Breast epithelium (tissue), 4 donors: ENCODE results near the gene PLCXD1. TPM values are rescaled to one million over a fixed set of nuclear protein-coding genes. Genes with fewer than 3 reads are reported as not detected.

Experiments used
- DNase-seq, 2 donors: peaks; one replicate each; pipeline ENCODE4 v3.0.0-alpha.2; 2019; ENCODE audit warnings: low spot score in 2 of 2
- H3K27ac ChIP-seq, 2 donors: fragments of 200-600 bp; sonication (generic) in 1 of 2; one replicate each; pipeline ENCODE4 v1.5.1; 2016 to 2019; ENCODE audit warnings: mild to moderate bottlenecking in 1 of 2
- H3K27me3 ChIP-seq, 2 donors: fragments of 200-600 bp; sonication (generic) in 1 of 2; one replicate each; pipeline versions ENCODE4 v1.5.1 to v1.6.0; 2017 to 2019; ENCODE audit warnings: control low read depth in 1 of 2, mild to moderate bottlenecking in 1 of 2
- H3K36me3 ChIP-seq: fragments of 200-600 bp; one replicate; pipeline ENCODE4 v1.5.1; 2019
- H3K4me1 ChIP-seq, 2 donors: fragments of 200-600 bp; sonication (generic); one replicate each; pipeline ENCODE4 v1.5.1; 2016 to 2019; ENCODE audit warnings: control low read depth in 1 of 2
- H3K4me3 ChIP-seq, 3 donors: fragments of 200-600 bp; sonication (generic); 1 replicate in 2 of 3; 2 replicates in 1 of 3; pipeline ENCODE4 v1.5.1; 2016 to 2019; ENCODE audit warnings: mild to moderate bottlenecking in 3 of 3, moderate library complexity in 2 of 3
- H3K9me3 ChIP-seq, 2 donors: fragments of 200-600 bp; sonication (generic) in 1 of 2; one replicate each; pipeline ENCODE4 v1.5.1; 2016 to 2019; ENCODE audit warnings: control low read depth in 1 of 2
- CTCF ChIP-seq, 3 donors: fragments of 450-650 bp; IDR thresholded peaks; one replicate each; pipeline ENCODE4 v1.5.1; 2016 to 2017; ENCODE audit warnings: antibody characterized with exemption in 3 of 3, mild to moderate bottlenecking in 3 of 3, moderate library complexity in 3 of 3
- POLR2A ChIP-seq: fragments of 450-650 bp; IDR thresholded peaks from one replicate; pipeline ENCODE4 v1.6.1; 2016; ENCODE audit warnings: antibody characterized with exemption, mild to moderate bottlenecking, moderate library complexity
- POLR2AphosphoS5 ChIP-seq, 3 donors: sonication (generic); formaldehyde crosslinking; IDR thresholded peaks; one replicate each; pipeline ENCODE4 v1.6.1; 2017; ENCODE audit warnings: antibody characterized with exemption in 3 of 3
- intact Hi-C: fragments of 100-400 bp; cut with DNase I; formaldehyde crosslinking; loops from one replicate; pipeline ENCODE4 v1.15.1; 2023; ENCODE audit warnings: low total_unique reads
- total RNA-seq, 3 donors: library from RNA; depleted of rRNA; stranded (reverse); fragments of >200 nt; gene quantifications; one replicate each; pipeline ENCODE4 v1.1.0, GENCODE V29; 2016

Gene PLCXD1
- total RNA-seq, 3 donors from 2014 or later: 10.5 to 15.5 (median 12.3) TPM

- TF ChIP-seq CTCF (IDR thresholded peaks at IDR 0.05): no peak
- TF ChIP-seq POLR2AphosphoS5 (IDR thresholded peaks at IDR 0.05): no peak
- TF ChIP-seq POLR2A: no peak
- Histone ChIP-seq H3K4me3 (no peak overlapping the region), H3K4me1 (no peaks in the 10 kb centered on the region), H3K36me3 (no peaks in the 10 kb centered on the region), H3K9me3 (no peaks in the 10 kb centered on the region), H3K27ac (no peak overlapping the region), H3K27me3 (no peaks in the 10 kb centered on the region)
- intact Hi-C loops: no loop called here
- DNase-seq: no peak
Observed at GRCh38 chrX:287670-288069, 6.5 kb downstream of the PLCXD1 start.

GRCh38 chrX:288561-288991 lies 7.4 kb downstream of the PLCXD1 start:
- Histone ChIP-seq H3K4me1 (no peaks in the 10 kb centered on the region), H3K4me3 (no peak overlapping the region), H3K27me3 (no peaks in the 10 kb centered on the region), H3K9me3 (no peaks in the 10 kb centered on the region), H3K36me3 (no peaks in the 10 kb centered on the region), H3K27ac (no peak overlapping the region)
- peak in 1 of 2 donors; percentile 43 for DNase-seq
- no peak for TF ChIP-seq POLR2A
- TF ChIP-seq CTCF (IDR thresholded peaks at IDR 0.05): no peak
- no peak for TF ChIP-seq POLR2AphosphoS5 (IDR thresholded peaks at IDR 0.05)
- intact Hi-C loops: no loop called here

- H3K9me3 ChIP-seq: no peaks in the 10 kb centered on the region
- H3K4me3 ChIP-seq: no peak overlapping the region
- TF ChIP-seq CTCF (IDR thresholded peaks at IDR 0.05) (no peak), POLR2AphosphoS5 (IDR thresholded peaks at IDR 0.05) (no peak), POLR2A (no peak)
- no peaks in the 10 kb centered on the region for H3K36me3 ChIP-seq
- no peak overlapping the region for H3K27ac ChIP-seq
- no peaks in the 10 kb centered on the region for H3K4me1 ChIP-seq
- intact Hi-C loops: no loop called here
- DNase-seq: peak in 1 of 2 donors; percentile 40
- H3K27me3 ChIP-seq: no peaks in the 10 kb centered on the region
Observed at GRCh38 chrX:290476-291166, 9.4 kb downstream of the PLCXD1 start.

- Histone ChIP-seq H3K36me3 (no peaks in the 10 kb centered on the region), H3K27ac (no peak overlapping the region), H3K4me3 (no peak overlapping the region), H3K9me3 (no peaks in the 10 kb centered on the region), H3K27me3 (no peaks in the 10 kb centered on the region), H3K4me1 (no peaks in the 10 kb centered on the region)
- intact Hi-C loops: no loop called here
- DNase-seq: peak in 1 of 2 donors; percentile 43
- TF ChIP-seq POLR2AphosphoS5 (IDR thresholded peaks at IDR 0.05) (no peak), POLR2A (no peak), CTCF (IDR thresholded peaks at IDR 0.05) (no peak)
Observed at GRCh38 chrX:291411-291901, 10.3 kb downstream of the PLCXD1 start.
